GM21423 (cell line): ENCODE data around the gene CD7.
A peak's percentile ranks its signal among the peaks of the same experiment; 100 is the strongest.
"Not testable (repeated sequence)": the region's sequence is repeated elsewhere in the genome, so short reads cannot be mapped to it uniquely, and the experiment has no call there.

ENCODE experiments used
- ATAC-seq: cut with Tn5 transposase; IDR thresholded peaks from one replicate; pipeline ENCODE4 v1.9.1; 2021; ENCODE audit warnings: mild to moderate bottlenecking, moderate library complexity; ENCODE audit not compliant: unreplicated experiment

Gene CD7

GRCh38 chr17:82317394-82318168, at the start of gene CD7:
Gene CD7, minus strand, starts transcription at chr17:82317608. Its CDS starts 113 bp downstream, at chr17:82317495.
- ATAC-seq, result no peak

GRCh38 chr17:82366749-82367148, 49.3 kb upstream of the CD7 start:
- ATAC-seq, result no peak

- no peak for ATAC-seq
Measured at GRCh38 chr17:82365606-82366295, 48.3 kb upstream of the CD7 start.

- ATAC-seq, result no peak
Measured at GRCh38 chr17:82361885-82362633, 44.7 kb upstream of the CD7 start.

GRCh38 chr17:82359451-82360074, 42.2 kb upstream of the CD7 start:
- not testable (repeated sequence) for ATAC-seq

- no peak for ATAC-seq
Measured at GRCh38 chr17:82358465-82359350, 41.3 kb upstream of the CD7 start, which contains the start of gene TEX19. Gene TEX19, plus strand, starts transcription at chr17:82359247. Its CDS starts 2,904 bp downstream, at chr17:82362151.

- ATAC-seq, result no peak
Measured at GRCh38 chr17:82357394-82357793, 40.0 kb upstream of the CD7 start.

- ATAC-seq, result no peak
Measured at GRCh38 chr17:82356845-82357355, 39.5 kb upstream of the CD7 start.

GRCh38 chr17:82355770-82356427, 38.5 kb upstream of the CD7 start:
- no peak for ATAC-seq

GRCh38 chr17:82354804-82355308, 37.4 kb upstream of the CD7 start:
- ATAC-seq, result no peak

GRCh38 chr17:82353484-82353883, 36.1 kb upstream of the CD7 start:
- no peak for ATAC-seq

GRCh38 chr17:82351713-82352488, 34.5 kb upstream of the CD7 start:
- peak; percentile 54 for ATAC-seq

- peak; percentile 69 for ATAC-seq
Measured at GRCh38 chr17:82351254-82351712, 33.9 kb upstream of the CD7 start.

GRCh38 chr17:82350182-82351030, 33.0 kb upstream of the CD7 start:
- ATAC-seq, result no peak

GRCh38 chr17:82349287-82349701, 31.9 kb upstream of the CD7 start:
- ATAC-seq, result no peak

- no peak for ATAC-seq
Measured at GRCh38 chr17:82348866-82349265, 31.5 kb upstream of the CD7 start.

- no peak for ATAC-seq
Measured at GRCh38 chr17:82348434-82348833, 31.0 kb upstream of the CD7 start.
